DOHH2 (cell line): ENCODE data around the gene MROH7.

Experiments used
- EZH2phosphoT487 ChIP-seq: fragments of 200-600 bp; sonication (generic); IDR thresholded peaks from 2 replicates; pipeline ENCODE4 v1.6.1; 2017; ENCODE audit warnings: borderline replicate concordance, mild to moderate bottlenecking, antibody characterized with exemption, low read length, moderate library complexity, mixed read lengths
- TF ChIP-seq, protein P1 (sequence below): fragments of 200-600 bp; sonication (generic); IDR thresholded peaks from one replicate; pipeline ENCODE4 v1.5.1; 2014; ENCODE audit warnings: antibody characterized with exemption, mild to moderate bottlenecking, low read depth, low read length; ENCODE audit not compliant: poor library complexity, severe bottlenecking

DNA sequence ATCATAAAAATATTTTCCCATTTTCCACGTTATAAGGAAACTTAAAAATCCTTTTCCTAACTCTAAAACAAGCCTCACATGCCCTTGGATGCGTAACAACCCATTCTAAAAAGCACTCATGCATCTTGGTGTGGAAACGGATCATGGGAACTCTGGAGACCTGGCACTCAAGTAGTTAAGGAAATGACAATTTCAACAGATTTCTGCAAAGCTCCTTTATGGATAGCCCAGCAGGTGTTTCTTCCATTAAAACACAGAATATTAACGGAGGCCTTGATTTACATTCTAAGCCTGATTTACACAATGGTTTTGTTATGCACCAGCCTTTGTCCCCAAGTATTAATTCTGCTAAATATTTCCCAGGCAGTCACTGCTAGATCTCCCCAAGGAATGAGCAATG, 109.8 kb downstream of the MROH7 start:
- TF ChIP-seq, protein P1, sequence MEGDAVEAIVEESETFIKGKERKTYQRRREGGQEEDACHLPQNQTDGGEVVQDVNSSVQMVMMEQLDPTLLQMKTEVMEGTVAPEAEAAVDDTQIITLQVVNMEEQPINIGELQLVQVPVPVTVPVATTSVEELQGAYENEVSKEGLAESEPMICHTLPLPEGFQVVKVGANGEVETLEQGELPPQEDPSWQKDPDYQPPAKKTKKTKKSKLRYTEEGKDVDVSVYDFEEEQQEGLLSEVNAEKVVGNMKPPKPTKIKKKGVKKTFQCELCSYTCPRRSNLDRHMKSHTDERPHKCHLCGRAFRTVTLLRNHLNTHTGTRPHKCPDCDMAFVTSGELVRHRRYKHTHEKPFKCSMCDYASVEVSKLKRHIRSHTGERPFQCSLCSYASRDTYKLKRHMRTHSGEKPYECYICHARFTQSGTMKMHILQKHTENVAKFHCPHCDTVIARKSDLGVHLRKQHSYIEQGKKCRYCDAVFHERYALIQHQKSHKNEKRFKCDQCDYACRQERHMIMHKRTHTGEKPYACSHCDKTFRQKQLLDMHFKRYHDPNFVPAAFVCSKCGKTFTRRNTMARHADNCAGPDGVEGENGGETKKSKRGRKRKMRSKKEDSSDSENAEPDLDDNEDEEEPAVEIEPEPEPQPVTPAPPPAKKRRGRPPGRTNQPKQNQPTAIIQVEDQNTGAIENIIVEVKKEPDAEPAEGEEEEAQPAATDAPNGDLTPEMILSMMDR = no peak
- TF ChIP-seq EZH2phosphoT487 = no peak
